H1 (cell line): Measurements from ENCODE around the gene TSHZ2. TPM values are rescaled to one million over a fixed set of nuclear protein-coding genes. Genes with fewer than 3 reads are reported as not detected.

Source experiments
- CTCF ChIA-PET: fragments of 300-600 bp; sonication (Branson Sonifier 250); formaldehyde crosslinking; loops from one replicate; lab custom pipeline; 2021; ENCODE audit not compliant: partially characterized antibody; lab: Charles Lee
- POLR2A ChIA-PET: fragments of 300-600 bp; sonication (Branson Sonifier 250); formaldehyde crosslinking; loops from one replicate; lab custom pipeline; 2021; ENCODE audit warnings: inconsistent platforms; ENCODE audit not compliant: partially characterized antibody; lab: Charles Lee
- DNase-seq, 2 experiments: peaks; one replicate each; pipeline versions ENCODE4 v3.0.0 to v3.0.0-alpha.2; 2010 to 2022; ENCODE audit warnings: low spot score in 2 of 2, low read depth in 1 of 2, mixed read lengths in 1 of 2
- FAIRE-seq: peaks from 2 replicates; lab custom pipeline; 2011; peaks lifted over from hg19 to GRCh38; lab: Jason Lieb, UNC
- H2AFZ ChIP-seq: 2 replicates; pipeline ENCODE4 v1.8.1; 2012; ENCODE audit warnings: low read length, inconsistent platforms
- H2AK5ac ChIP-seq: 2 replicates; pipeline ENCODE4 v1.6.1; 2013; ENCODE audit warnings: low read depth, low read length
- H2BK120ac ChIP-seq: replicated peaks from 2 replicates; pipeline ENCODE3; 2013; ENCODE audit warnings: low read depth, low read length, inconsistent platforms
- H2BK12ac ChIP-seq: 2 replicates; pipeline ENCODE4 v1.6.1; 2013; ENCODE audit warnings: low read depth, low read length
- H2BK15ac ChIP-seq: 2 replicates; pipeline ENCODE4 v1.6.1; 2013; ENCODE audit warnings: low read length
- H2BK20ac ChIP-seq: 2 replicates; pipeline ENCODE4 v1.6.1; 2013; ENCODE audit warnings: low read length
- H2BK5ac ChIP-seq: 2 replicates; pipeline ENCODE4 v1.6.1; 2013; ENCODE audit warnings: low read depth, low read length
- H3K14ac ChIP-seq: 2 replicates; pipeline ENCODE4 v1.6.1; 2013; ENCODE audit warnings: inconsistent platforms; ENCODE audit not compliant: insufficient read length
- H3K18ac ChIP-seq: 2 replicates; pipeline ENCODE4 v1.6.1; 2013; ENCODE audit warnings: low read length; ENCODE audit errors: extremely low read depth
- H3K23ac ChIP-seq: 2 replicates; pipeline ENCODE4 v1.6.1; 2013; ENCODE audit warnings: inconsistent platforms; ENCODE audit not compliant: insufficient read length
- H3K23me2 ChIP-seq: 2 replicates; pipeline ENCODE4 v1.6.1; 2013; ENCODE audit warnings: low read depth, low read length
- H3K27ac ChIP-seq: 2 replicates; pipeline ENCODE4 v1.6.1; 2011; ENCODE audit warnings: low read depth, low read length, inconsistent platforms
- H3K27me3 ChIP-seq, 4 experiments: replicated peaks in 1 of 4; 1 replicate in 1 of 4; 2 replicates in 3 of 4; pipeline versions ENCODE4 v1.6.1 to v1.8.1; 2011 to 2013; ENCODE audit warnings: low read length in 3 of 4, mild to moderate bottlenecking in 3 of 4, inconsistent platforms in 2 of 4, mixed read lengths in 2 of 4, moderate library complexity in 1 of 4; ENCODE audit not compliant: control insufficient read depth in 3 of 4, insufficient read depth in 3 of 4; ENCODE audit errors: extremely low read depth in 1 of 4
- H3K36me3 ChIP-seq, 4 experiments: 2 replicates each; pipeline versions ENCODE4 v1.6.1 to v1.8.1; 2011 to 2013; ENCODE audit warnings: mild to moderate bottlenecking in 4 of 4, low read length in 3 of 4, moderate library complexity in 2 of 4, control low read depth in 1 of 4, inconsistent platforms in 1 of 4; ENCODE audit not compliant: insufficient read depth in 4 of 4, control insufficient read depth in 2 of 4
- H3K4ac ChIP-seq: replicated peaks from 2 replicates; pipeline ENCODE3; 2013; ENCODE audit warnings: low read length, low read depth, mixed read lengths, inconsistent platforms; ENCODE audit not compliant: insufficient read length
- H3K4me1 ChIP-seq, 4 experiments: replicated peaks in 1 of 4; 1 replicate in 1 of 4; 2 replicates in 3 of 4; pipeline versions ENCODE4 v1.6.1 to v1.8.1; 2011 to 2013; ENCODE audit warnings: low read length in 3 of 4, inconsistent platforms in 2 of 4, mixed read lengths in 1 of 4; ENCODE audit not compliant: insufficient read depth in 4 of 4, control insufficient read depth in 3 of 4
- H3K4me2 ChIP-seq, 2 experiments: 2 replicates each; pipeline versions ENCODE4 v1.6.1 to v1.8.1; 2011 to 2013; ENCODE audit warnings: low read depth in 2 of 2, low read length in 2 of 2, control low read depth in 1 of 2, inconsistent platforms in 1 of 2, mild to moderate bottlenecking in 1 of 2; ENCODE audit not compliant: insufficient read depth in 1 of 2
- H3K4me3 ChIP-seq, 4 experiments: fragments of 200-600, 300-600 bp in 1 of 4; sonication (generic), shearing (Covaris generic), sonication (Bioruptor Twin) in 1 of 4; 2 replicates each; pipeline versions ENCODE4 v1.5.1 to v1.8.1; 2011 to 2016; ENCODE audit warnings: low read length in 4 of 4, low read depth in 3 of 4, control low read depth in 2 of 4, inconsistent platforms in 2 of 4, mild to moderate bottlenecking in 2 of 4, mixed read lengths in 1 of 4, moderate library complexity in 1 of 4; ENCODE audit not compliant: insufficient read depth in 2 of 4; ENCODE audit errors: extremely low read depth in 1 of 4
- H3K56ac ChIP-seq: replicated peaks from 2 replicates; pipeline ENCODE3; 2013; ENCODE audit warnings: low read depth, mild to moderate bottlenecking, mixed read lengths, low read length, inconsistent platforms; ENCODE audit not compliant: insufficient read length
- H3K79me1 ChIP-seq: 2 replicates; pipeline ENCODE4 v1.6.1; 2013; ENCODE audit warnings: low read depth, low read length, control low read depth
- H3K79me2 ChIP-seq, 2 experiments: 2 replicates each; pipeline versions ENCODE4 v1.6.1 to v1.8.1; 2012 to 2013; ENCODE audit warnings: low read length in 2 of 2, mild to moderate bottlenecking in 2 of 2, inconsistent platforms in 1 of 2; ENCODE audit not compliant: insufficient read depth in 2 of 2, control insufficient read depth in 1 of 2
- H3K9ac ChIP-seq, 4 experiments: replicated peaks in 1 of 4; 1 replicate in 1 of 4; 2 replicates in 3 of 4; pipeline versions ENCODE4 v1.6.1 to v1.8.1; 2011 to 2013; ENCODE audit warnings: low read depth in 3 of 4, low read length in 3 of 4, control low read depth in 2 of 4, mild to moderate bottlenecking in 2 of 4, moderate library complexity in 2 of 4, inconsistent platforms in 1 of 4; ENCODE audit errors: extremely low read depth in 1 of 4
- H3K9me3 ChIP-seq, 2 experiments: 2 replicates each; pipeline versions ENCODE4 v1.6.1 to v1.8.1; 2012 to 2013; ENCODE audit warnings: mild to moderate bottlenecking in 2 of 2, moderate library complexity in 2 of 2, control low read depth in 1 of 2, inconsistent platforms in 1 of 2, low read depth in 1 of 2, low read length in 1 of 2, mixed read lengths in 1 of 2; ENCODE audit not compliant: insufficient read depth in 2 of 2
- H4K20me1 ChIP-seq, 2 experiments: replicated peaks in 1 of 2; 2 replicates each; pipeline versions ENCODE3 to v1.8.1; 2011 to 2013; ENCODE audit warnings: inconsistent platforms in 2 of 2, low read length in 2 of 2, mild to moderate bottlenecking in 1 of 2; ENCODE audit not compliant: insufficient read depth in 2 of 2, control insufficient read depth in 1 of 2
- H4K5ac ChIP-seq: 2 replicates; pipeline ENCODE4 v1.6.1; 2013; ENCODE audit warnings: low read length, low read depth, mixed read lengths, inconsistent platforms; ENCODE audit not compliant: insufficient read length
- H4K8ac ChIP-seq: 2 replicates; pipeline ENCODE4 v1.8.0; 2013; ENCODE audit warnings: mild to moderate bottlenecking, moderate library complexity, low read length, inconsistent platforms; ENCODE audit not compliant: insufficient read depth; ENCODE audit errors: extremely low read depth
- H4K91ac ChIP-seq: replicated peaks from 2 replicates; pipeline ENCODE3; 2013; ENCODE audit warnings: low read length, mixed read lengths, inconsistent platforms; ENCODE audit not compliant: insufficient read length
- GABPA ChIP-seq: IDR thresholded peaks from 2 replicates; pipeline ENCODE4 v1.6.1; 2011; ENCODE audit warnings: mild to moderate bottlenecking, low read length, moderate library complexity, borderline replicate concordance; ENCODE audit not compliant: insufficient read depth
- KDM4A ChIP-seq: IDR thresholded peaks from one replicate; pipeline ENCODE4 v1.7.1; 2012; ENCODE audit warnings: low read depth, mild to moderate bottlenecking, moderate library complexity, low read length, inconsistent platforms; ENCODE audit not compliant: severe bottlenecking
- NANOG ChIP-seq: IDR thresholded peaks from 2 replicates; pipeline ENCODE4 v1.6.1; 2011; ENCODE audit warnings: low read length, low read depth, mild to moderate bottlenecking, inconsistent platforms; ENCODE audit not compliant: insufficient read depth, poor library complexity, severe bottlenecking
- SP2 ChIP-seq: IDR thresholded peaks from 2 replicates; pipeline ENCODE4 v1.6.1; 2012; ENCODE audit warnings: mild to moderate bottlenecking, low read length, inconsistent platforms
- TBP ChIP-seq: IDR thresholded peaks from 2 replicates; pipeline ENCODE4 v1.6.1; 2011; ENCODE audit warnings: low read depth, low read length, improper control_type of control experiment
- WGBS, 2 experiments: shearing (Covaris generic) in 1 of 2; methylation state at CpG; one replicate each; pipeline versions ENCODE4 v1.1.6 to v1.1.7; 2013 to 2015; ENCODE audit warnings: low lambda C conversion rate in 2 of 2, mixed read lengths in 2 of 2, inconsistent platforms in 1 of 2, low coverage in 1 of 2, missing lambda C conversion rate in 1 of 2; ENCODE audit not compliant: insufficient replicate concordance in 2 of 2, insufficient coverage in 1 of 2, insufficient read length in 1 of 2; ENCODE audit errors: extremely low coverage in 1 of 2, missing lambda C conversion rate in 1 of 2; 5-methylcytosine and 5-hydroxymethylcytosine counted together
- polyA plus RNA-seq, 7 experiments: library from polyadenylated mRNA; depleted of rRNA in 3 of 7; stranded (reverse) in 5 of 7; unstranded in 2 of 7; fragments of >200 nt in 5 of 7; fragments of 200-250 nt in 2 of 7; gene quantifications; 1 replicate in 5 of 7; 2 replicates in 1 of 7; 4 replicates in 1 of 7; pipeline versions ENCODE4 v1.2.1 to v1.2.3, GENCODE V29; 2011 to 2013; ENCODE audit warnings: missing spikeins in 2 of 7, mixed read lengths in 2 of 7
- total RNA-seq: library from RNA; stranded (reverse); fragmentation: NEBNext Ultra II Directional; extraction: Animal tissue kit (Norgen Biotek cat#: 25700); gene quantifications from 2 replicates; pipeline ENCODE4 v1.2.1, GENCODE V29; 2021

TSHZ2 gene
- total and polyA plus RNA-seq, 2 of the 8 experiments (the other 6 are each of a cell fraction or from before 2014, with no cell fraction given) = 0.14 to 0.30 TPM

DNA sequence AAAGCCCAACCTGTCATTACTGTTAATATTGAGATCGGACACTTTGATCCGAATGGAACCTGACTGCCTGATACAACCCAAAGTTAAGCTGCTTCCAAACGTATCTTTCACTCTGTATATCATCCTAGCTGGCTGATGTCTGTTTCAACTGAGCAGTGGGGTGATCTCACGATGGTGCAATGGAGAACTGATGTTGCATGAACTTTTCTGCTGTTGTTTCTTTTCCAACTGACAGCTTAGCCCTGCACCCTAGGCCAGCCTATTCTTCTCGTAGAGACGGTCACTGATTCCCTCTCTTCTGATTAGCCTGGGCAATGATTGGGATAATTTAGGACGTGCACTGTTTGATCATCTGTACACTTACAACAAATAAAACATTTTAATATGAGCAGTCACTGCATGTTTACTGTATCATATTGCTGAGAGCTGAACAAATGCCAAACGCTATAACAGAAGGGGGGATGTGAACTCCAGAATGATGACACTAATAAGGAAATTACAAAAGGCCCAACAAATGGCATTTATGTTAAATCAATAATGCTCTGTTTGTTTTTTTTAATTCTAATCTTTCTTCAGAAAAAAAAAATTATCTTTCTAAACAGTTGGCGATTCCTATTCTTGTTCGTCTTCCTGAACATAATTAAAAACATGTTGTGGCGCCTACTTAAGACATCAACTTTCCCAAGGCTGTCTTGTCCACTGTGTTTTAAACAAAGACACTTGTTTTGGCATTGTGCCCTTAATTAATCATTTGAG, 436.7 kb downstream of the TSHZ2 start:
- TF ChIP-seq GABPA (no peak), TBP (no peak), SP2 (no peak), KDM4A (no peak), NANOG (no peak)
- TF ChIP-seq, all 59 proteins: peak for 0
- ChIA-PET CTCF (interaction anchor here (0.6 to 1.6 kb wide), 7 partner anchors 44 to 428 kb away, joined by 3 to 7 read pairs (median 3); no protein-coding TSS in a partner anchor), POLR2A (no interaction called here)
- Histone ChIP-seq H3K4me1 (peaks cover 0 to 7% (median 4%) of the 10 kb centered on the region in 4 experiments; a peak in 5 of 7 replicates), H4K5ac (no peak overlapping the region), H3K9ac (no peak overlapping the region), H3K79me2 (no peaks in the 10 kb centered on the region), H3K4ac (no peak overlapping the region), H2AK5ac (no peak overlapping the region), H3K27me3 (no peaks in the 10 kb centered on the region), H3K23ac (no peak overlapping the region), H2BK20ac (no peak overlapping the region), H3K27ac (no peak overlapping the region), H4K8ac (no peak overlapping the region), H3K18ac (no peak overlapping the region), H3K9me3 (no peaks in the 10 kb centered on the region), H2BK12ac (no peak overlapping the region), H3K56ac (no peak overlapping the region), H3K4me2 (no peak overlapping the region), H3K14ac (no peak overlapping the region), H2BK120ac (no peak overlapping the region), H2AFZ (no peak overlapping the region), H2BK5ac (no peak overlapping the region), H3K4me3 (no peak overlapping the region), H3K23me2 (no peaks in the 10 kb centered on the region), H4K20me1 (no peaks in the 10 kb centered on the region), H3K79me1 (no peaks in the 10 kb centered on the region), H4K91ac (no peak overlapping the region), H3K36me3 (no peaks in the 10 kb centered on the region), H2BK15ac (no peak overlapping the region)
- FAIRE-seq (no peak), DNase-seq (no peak)
- WGBS, 2 experiments = 88% methylated on average over 11 of the region's 11 CpGs; no CpG with 5 or more reads in 1 of the 2 experiments
